Osteoblast (primary cell): Measurements from ENCODE around the gene TNK1. TPM values are rescaled to one million over a fixed set of nuclear protein-coding genes. Genes with fewer than 3 reads are reported as not detected.

Experiments
- DNase-seq: peaks from one replicate; pipeline ENCODE4 v3.0.0; 2011; ENCODE audit warnings: low spot score, mixed read lengths; ENCODE audit not compliant: insufficient read length; ENCODE audit errors: missing footprints
- H2AFZ ChIP-seq: 2 replicates; pipeline ENCODE4 v1.6.0; 2011; ENCODE audit warnings: mild to moderate bottlenecking, low read length
- H3K27ac ChIP-seq: 2 replicates; pipeline ENCODE4 v1.5.1; 2011; ENCODE audit warnings: mild to moderate bottlenecking, low read depth, low read length, moderate library complexity
- H3K27me3 ChIP-seq: 2 replicates; pipeline ENCODE4 v1.6.0; 2012; ENCODE audit warnings: mild to moderate bottlenecking, control low read depth, inconsistent platforms, low read length, moderate library complexity; ENCODE audit not compliant: insufficient read depth
- H3K36me3 ChIP-seq: 2 replicates; pipeline ENCODE4 v1.5.1; 2011; ENCODE audit warnings: mild to moderate bottlenecking, low read length, control low read depth, moderate library complexity; ENCODE audit not compliant: insufficient read depth
- H3K4me1 ChIP-seq: 2 replicates; pipeline ENCODE4 v1.5.1; 2011; ENCODE audit warnings: mild to moderate bottlenecking, low read length, control low read depth, moderate library complexity; ENCODE audit not compliant: insufficient read depth
- H3K4me2 ChIP-seq: 2 replicates; pipeline ENCODE4 v1.6.0; 2011; ENCODE audit warnings: mild to moderate bottlenecking, low read length; ENCODE audit not compliant: insufficient read depth
- H3K4me3 ChIP-seq: fragments of 200-600 bp; sonication (generic); 3 replicates; pipeline ENCODE4 v1.5.1; 2012; ENCODE audit warnings: mild to moderate bottlenecking, low read length, inconsistent platforms; ENCODE audit not compliant: insufficient read depth
- H3K79me2 ChIP-seq: 2 replicates; pipeline ENCODE4 v1.6.0; 2012; ENCODE audit warnings: mild to moderate bottlenecking, low read length, control low read depth, inconsistent platforms; ENCODE audit not compliant: insufficient read depth
- H3K9me3 ChIP-seq: 2 replicates; pipeline ENCODE4 v1.5.1; 2011; ENCODE audit warnings: low read depth, low read length, control low read depth
- H4K20me1 ChIP-seq: 2 replicates; pipeline ENCODE4 v1.6.0; 2012; ENCODE audit warnings: mild to moderate bottlenecking, low read length, control low read depth; ENCODE audit not compliant: insufficient read depth
- CTCF ChIP-seq: IDR thresholded peaks from 2 replicates; pipeline ENCODE4 v1.5.1; 2011; ENCODE audit warnings: mild to moderate bottlenecking, low read depth, low read length, moderate library complexity; ENCODE audit errors: extremely low read depth
- total RNA-seq: library from RNA; depleted of rRNA; stranded (reverse); fragments of >200 nt; gene quantifications from 2 replicates; pipeline ENCODE4 v1.2.3, GENCODE V29; 2012

The TNK1 gene
- total RNA-seq, 1 donor, result 0.36 TPM

GRCh38 chr17:7415784-7416183 is 34.9 kb downstream of the TNK1 start:
- Histone ChIP-seq H2AFZ (no peak overlapping the region), H3K4me1 (no peaks in the 10 kb centered on the region), H3K27ac (no peak overlapping the region), H3K4me2 (no peak overlapping the region), H3K27me3 (no peaks in the 10 kb centered on the region), H4K20me1 (no peaks in the 10 kb centered on the region), H3K36me3 (peaks cover 11% of the 10 kb centered on the region), H3K4me3 (no peak overlapping the region), H3K9me3 (no peaks in the 10 kb centered on the region), H3K79me2 (no peaks in the 10 kb centered on the region)
- no peak for DNase-seq
- no peak for TF ChIP-seq CTCF

GRCh38 chr17:7416323-7416722 is 35.4 kb downstream of the TNK1 start:
- H3K27me3 ChIP-seq, result no peaks in the 10 kb centered on the region
- no peak overlapping the region for H2AFZ ChIP-seq
- H3K4me2 ChIP-seq, result no peak overlapping the region
- no peaks in the 10 kb centered on the region for H3K9me3 ChIP-seq
- no peaks in the 10 kb centered on the region for H4K20me1 ChIP-seq
- peaks cover 11% of the 10 kb centered on the region for H3K36me3 ChIP-seq
- H3K4me1 ChIP-seq, result no peaks in the 10 kb centered on the region
- no peak overlapping the region for H3K27ac ChIP-seq
- TF ChIP-seq CTCF, result no peak
- H3K4me3 ChIP-seq, result no peak overlapping the region
- no peaks in the 10 kb centered on the region for H3K79me2 ChIP-seq
- no peak for DNase-seq

GRCh38 chr17:7417056-7417655 is 36.3 kb downstream of the TNK1 start:
- Histone ChIP-seq H3K79me2 (no peaks in the 10 kb centered on the region), H3K4me2 (no peak overlapping the region), H3K27me3 (no peaks in the 10 kb centered on the region), H2AFZ (no peak overlapping the region), H3K36me3 (peaks cover 11% of the 10 kb centered on the region), H3K4me1 (no peaks in the 10 kb centered on the region), H3K4me3 (no peak overlapping the region), H4K20me1 (no peaks in the 10 kb centered on the region), H3K27ac (no peak overlapping the region), H3K9me3 (no peaks in the 10 kb centered on the region)
- no peak for TF ChIP-seq CTCF
- DNase-seq, result no peak

GRCh38 chr17:7418472-7419152 is 37.7 kb downstream of the TNK1 start:
- DNase-seq, result no peak
- Histone ChIP-seq H3K36me3 (peaks cover 11% of the 10 kb centered on the region), H3K4me2 (no peak overlapping the region), H4K20me1 (no peaks in the 10 kb centered on the region), H3K4me1 (no peaks in the 10 kb centered on the region), H3K4me3 (no peak overlapping the region), H3K27me3 (no peaks in the 10 kb centered on the region), H3K9me3 (no peaks in the 10 kb centered on the region), H3K79me2 (no peaks in the 10 kb centered on the region), H2AFZ (no peak overlapping the region), H3K27ac (no peak overlapping the region)
- no peak for TF ChIP-seq CTCF
